Suprapubic skin (tissue), 3 donors: ENCODE results near the gene UBE2B.

ENCODE experiments used
- POLR2A ChIP-seq, 2 donors: fragments of 450-650 bp; IDR thresholded peaks; one replicate each; pipeline ENCODE4 v1.6.1; 2017; ENCODE audit warnings: antibody characterized with exemption in 2 of 2, mild to moderate bottlenecking in 2 of 2, moderate library complexity in 2 of 2
- TF ChIP-seq, protein P1 (sequence below), 2 donors: fragments of 200-600 bp in 1 of 2; fragments of 450-650 bp in 1 of 2; sonication (generic) in 1 of 2; IDR thresholded peaks; one replicate each; pipeline ENCODE4 v1.5.1; 2016 to 2019; ENCODE audit warnings: antibody characterized with exemption in 2 of 2, mild to moderate bottlenecking in 1 of 2, moderate library complexity in 1 of 2

GRCh38 chr5:134394932-134395331 is 23.6 kb downstream of the UBE2B start:
- TF ChIP-seq POLR2A (IDR thresholded peaks at IDR 0.05) = no peak
- TF ChIP-seq, protein P1, sequence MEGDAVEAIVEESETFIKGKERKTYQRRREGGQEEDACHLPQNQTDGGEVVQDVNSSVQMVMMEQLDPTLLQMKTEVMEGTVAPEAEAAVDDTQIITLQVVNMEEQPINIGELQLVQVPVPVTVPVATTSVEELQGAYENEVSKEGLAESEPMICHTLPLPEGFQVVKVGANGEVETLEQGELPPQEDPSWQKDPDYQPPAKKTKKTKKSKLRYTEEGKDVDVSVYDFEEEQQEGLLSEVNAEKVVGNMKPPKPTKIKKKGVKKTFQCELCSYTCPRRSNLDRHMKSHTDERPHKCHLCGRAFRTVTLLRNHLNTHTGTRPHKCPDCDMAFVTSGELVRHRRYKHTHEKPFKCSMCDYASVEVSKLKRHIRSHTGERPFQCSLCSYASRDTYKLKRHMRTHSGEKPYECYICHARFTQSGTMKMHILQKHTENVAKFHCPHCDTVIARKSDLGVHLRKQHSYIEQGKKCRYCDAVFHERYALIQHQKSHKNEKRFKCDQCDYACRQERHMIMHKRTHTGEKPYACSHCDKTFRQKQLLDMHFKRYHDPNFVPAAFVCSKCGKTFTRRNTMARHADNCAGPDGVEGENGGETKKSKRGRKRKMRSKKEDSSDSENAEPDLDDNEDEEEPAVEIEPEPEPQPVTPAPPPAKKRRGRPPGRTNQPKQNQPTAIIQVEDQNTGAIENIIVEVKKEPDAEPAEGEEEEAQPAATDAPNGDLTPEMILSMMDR (IDR thresholded peaks at IDR 0.05) = no peak
